Urinary bladder (tissue), 4 donors: ENCODE measurements around the gene SOWAHA. TPM values are rescaled to one million over a fixed set of nuclear protein-coding genes. Genes with fewer than 3 reads are reported as not detected.
"Not testable (repeated sequence)": the region's sequence is repeated elsewhere in the genome, so short reads cannot be mapped to it uniquely, and the experiment has no call there.

Experiments used
- DNase-seq: peaks from one replicate; pipeline ENCODE4 v3.0.0-alpha.2; 2015; ENCODE audit errors: extremely low spot score
- H3K27ac ChIP-seq: one replicate; pipeline ENCODE4 v1.5.1; 2013; ENCODE audit warnings: low read depth, mild to moderate bottlenecking, moderate library complexity
- H3K36me3 ChIP-seq: one replicate; pipeline ENCODE4 v1.6.1; 2013; ENCODE audit warnings: mild to moderate bottlenecking, moderate library complexity; ENCODE audit not compliant: insufficient read depth
- H3K4me1 ChIP-seq: one replicate; pipeline ENCODE4 v1.6.1; 2013; ENCODE audit warnings: mild to moderate bottlenecking, moderate library complexity; ENCODE audit not compliant: insufficient read depth
- H3K4me3 ChIP-seq: one replicate; pipeline ENCODE4 v1.5.1; 2013; ENCODE audit warnings: low read depth, low read length
- WGBS: extraction: QIAGEN DNeasy Blood & Tissue Kit; methylation state at CpG from one replicate; pipeline ENCODE4 v1.1.7; 2013; 5-methylcytosine and 5-hydroxymethylcytosine counted together
- polyA plus RNA-seq: library from polyadenylated mRNA; stranded (reverse); fragments of 200-250 nt; gene quantifications from one replicate; pipeline ENCODE4 v1.2.3, GENCODE V29; 2013
- small RNA-seq: library from RNA; depleted of rRNA; stranded (forward); fragments of <200 nt; gene quantifications from one replicate; pipeline ENCODE3, GENCODE V24; 2014
- total RNA-seq: library from RNA; depleted of rRNA; stranded (reverse); fragments of >200 nt; gene quantifications from one replicate; pipeline ENCODE4 v1.2.3, GENCODE V29; 2014
- donor health status: healthy with polysubstance abuse.
- donor health status: healthy.

The SOWAHA gene
- total and polyA plus RNA-seq, 2 donors, result 0.48 to 0.65 TPM

DNA sequence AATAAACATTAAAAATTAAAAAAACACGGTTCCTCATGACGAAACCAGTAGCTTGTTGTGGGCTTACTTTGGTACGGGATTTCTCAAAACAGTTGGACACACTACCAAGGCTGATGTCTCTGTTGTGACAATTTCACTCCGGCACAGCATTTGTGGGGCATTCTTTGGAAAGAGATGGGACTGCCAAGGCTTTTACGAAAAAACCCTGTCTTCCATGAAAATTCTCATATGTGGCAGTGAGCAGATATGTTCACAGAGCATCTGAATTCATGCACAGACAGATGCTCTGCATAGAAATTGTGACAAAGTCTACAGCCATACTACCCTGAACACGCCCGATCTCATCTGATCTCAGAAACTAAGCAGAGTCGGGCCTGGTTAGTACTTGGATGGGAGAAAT is 35.2 kb downstream of the SOWAHA start:
- H3K4me3 ChIP-seq, result no peak overlapping the region
- H3K36me3 ChIP-seq, result no peaks in the 10 kb centered on the region
- no peaks in the 10 kb centered on the region for H3K4me1 ChIP-seq
- DNase-seq, result no peak
- 91% methylated on average over 8 of the region's 8 CpGs for WGBS
- no peak overlapping the region for H3K27ac ChIP-seq

DNA sequence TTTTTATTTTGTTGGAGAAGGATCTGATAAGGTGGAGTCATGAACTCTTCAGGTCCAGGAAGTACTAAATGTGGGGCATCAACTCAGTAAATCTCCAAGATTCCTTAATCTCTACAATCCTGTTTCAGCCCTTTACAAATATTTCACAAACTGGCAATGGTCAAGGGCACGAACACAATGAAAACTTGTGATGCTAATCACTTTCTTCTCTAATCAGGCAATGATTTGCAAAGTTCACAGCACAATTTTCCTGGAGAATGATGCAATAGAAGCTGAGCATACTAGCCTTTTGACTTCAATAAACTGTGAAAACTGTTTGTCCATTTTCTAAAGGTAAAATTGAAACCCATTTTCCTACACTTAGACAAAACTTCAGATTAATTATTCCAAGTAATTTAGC is 36.2 kb downstream of the SOWAHA start:
- Histone ChIP-seq H3K36me3 (no peaks in the 10 kb centered on the region), H3K27ac (peak overlapping the region; percentile 50), H3K4me3 (no peak overlapping the region), H3K4me1 (no peaks in the 10 kb centered on the region)
- WGBS, result 39% methylated on average over 1 of the region's 1 CpG
- DNase-seq, result no peak

DNA sequence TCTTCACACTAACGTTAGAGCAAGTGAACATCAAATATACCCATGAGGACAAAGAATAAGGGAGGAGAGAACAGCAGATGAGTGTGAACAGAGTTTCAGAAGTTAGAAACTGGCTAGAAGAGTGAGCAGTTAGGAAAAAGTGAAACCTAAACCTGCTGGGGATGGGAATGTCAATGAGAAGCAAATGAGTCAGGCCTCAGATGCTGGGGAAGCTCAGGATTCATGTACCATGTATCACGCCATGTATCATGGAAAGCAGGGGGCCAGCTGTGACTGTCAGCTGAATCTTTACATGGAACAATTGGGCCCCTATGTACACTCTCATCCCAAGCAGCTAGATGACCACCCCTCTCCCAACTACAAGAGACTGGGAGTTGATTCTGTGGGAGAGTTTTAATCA is 37.0 kb downstream of the SOWAHA start:
- Histone ChIP-seq H3K27ac (peak overlapping the region; percentile 29), H3K4me3 (no peak overlapping the region), H3K4me1 (no peaks in the 10 kb centered on the region), H3K36me3 (no peaks in the 10 kb centered on the region)
- no peak for DNase-seq
- 74% methylated on average over 2 of the region's 2 CpGs for WGBS

DNA sequence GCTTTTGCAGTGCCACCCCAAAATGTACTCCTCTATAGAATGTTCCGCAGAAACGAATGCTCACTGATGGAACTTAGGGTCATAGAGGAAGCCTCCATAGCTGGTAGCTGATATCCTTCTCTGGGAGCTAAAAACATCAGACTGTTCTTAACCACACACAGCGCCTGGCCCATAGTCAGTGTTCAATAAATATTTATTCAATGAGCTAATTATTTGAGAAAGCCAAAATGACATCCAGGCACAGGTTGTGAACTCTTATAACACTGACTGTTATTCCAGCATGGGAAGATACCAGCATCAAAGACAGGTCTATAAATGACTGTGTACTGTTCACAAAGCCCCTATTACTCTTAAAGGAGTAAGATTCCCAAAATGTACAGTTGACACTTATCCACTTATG is 40.2 kb downstream of the SOWAHA start:
- Histone ChIP-seq H3K27ac (no peak overlapping the region), H3K4me3 (no peak overlapping the region), H3K4me1 (no peaks in the 10 kb centered on the region), H3K36me3 (no peaks in the 10 kb centered on the region)
- DNase-seq, result no peak
- WGBS, result 77% methylated on average over 3 of the region's 3 CpGs

DNA sequence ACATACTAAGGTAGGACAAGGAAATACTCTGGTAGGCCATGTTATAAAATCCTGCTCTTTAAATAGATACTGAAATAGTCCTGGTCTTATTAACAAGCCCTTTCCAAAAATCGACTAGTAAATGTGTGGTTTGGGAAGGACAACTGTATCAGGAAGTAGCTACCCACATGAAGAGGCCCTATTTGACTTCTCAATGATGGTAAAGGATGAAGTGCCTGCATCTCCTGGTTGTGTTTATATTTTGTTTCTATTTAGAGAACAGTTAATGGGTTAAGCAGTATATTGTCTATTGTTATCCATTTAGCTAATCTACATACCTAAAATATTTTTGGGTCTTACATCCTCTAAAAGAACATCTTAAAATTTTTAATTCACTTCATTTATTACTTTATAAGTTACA is 40.7 kb downstream of the SOWAHA start:
- 38% methylated on average over 1 of the region's 1 CpG for WGBS
- H3K4me3 ChIP-seq, result no peak overlapping the region

DNA sequence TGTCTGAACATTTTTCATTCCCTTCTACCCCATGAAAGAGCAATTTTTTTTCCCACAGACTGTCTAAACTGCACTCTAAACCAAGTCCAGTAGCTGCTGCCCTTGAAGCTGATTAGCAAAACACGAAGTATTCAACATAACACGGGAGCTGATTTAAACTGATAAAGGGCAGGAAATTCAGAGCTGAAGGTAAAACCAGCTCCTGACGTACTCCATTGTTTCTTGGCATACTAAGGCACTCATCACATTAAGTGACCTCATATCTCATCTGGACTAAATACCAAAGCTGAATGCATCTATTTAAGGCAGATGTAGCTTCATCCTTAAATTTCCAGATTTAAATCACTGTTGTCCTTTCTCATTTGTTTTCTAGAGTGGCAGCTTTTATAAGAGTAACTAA is 41.2 kb downstream of the SOWAHA start:
- no peaks in the 10 kb centered on the region for H3K4me1 ChIP-seq
- DNase-seq, result no peak
- 19% methylated on average over 3 of the region's 3 CpGs for WGBS
- H3K36me3 ChIP-seq, result no peaks in the 10 kb centered on the region
- no peak overlapping the region for H3K27ac ChIP-seq
- no peak overlapping the region for H3K4me3 ChIP-seq

More for the DNA sequence above, 40.7 kb downstream of the SOWAHA start:
- DNase-seq, result no peak
- H3K36me3 ChIP-seq, result no peaks in the 10 kb centered on the region
- H3K4me1 ChIP-seq, result no peaks in the 10 kb centered on the region
- no peak overlapping the region for H3K27ac ChIP-seq

DNA sequence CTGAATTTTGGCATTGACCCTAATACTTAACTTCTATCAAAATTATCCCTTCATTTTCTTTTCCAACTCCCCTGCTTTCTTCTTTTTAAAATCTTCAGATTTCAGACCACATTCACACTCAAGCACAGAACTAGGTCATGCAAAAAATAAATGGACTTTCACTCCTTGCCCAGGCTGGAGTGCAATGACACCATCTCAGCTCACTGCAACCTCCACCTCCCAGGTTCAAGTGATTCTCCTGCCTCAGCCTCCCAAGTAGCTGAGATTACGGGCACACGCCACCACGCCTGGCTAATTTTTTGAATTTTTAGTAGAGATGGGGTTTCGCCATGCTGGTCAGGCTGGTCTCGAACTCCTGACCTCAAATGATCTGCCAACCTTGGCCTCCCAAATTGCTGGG is 41.9 kb downstream of the SOWAHA start:
- H3K4me1 ChIP-seq, H3K4me3 ChIP-seq, H3K27ac ChIP-seq, DNase-seq, H3K36me3 ChIP-seq: not testable (repeated sequence)
- 96% methylated on average over 5 of the region's 5 CpGs for WGBS

DNA sequence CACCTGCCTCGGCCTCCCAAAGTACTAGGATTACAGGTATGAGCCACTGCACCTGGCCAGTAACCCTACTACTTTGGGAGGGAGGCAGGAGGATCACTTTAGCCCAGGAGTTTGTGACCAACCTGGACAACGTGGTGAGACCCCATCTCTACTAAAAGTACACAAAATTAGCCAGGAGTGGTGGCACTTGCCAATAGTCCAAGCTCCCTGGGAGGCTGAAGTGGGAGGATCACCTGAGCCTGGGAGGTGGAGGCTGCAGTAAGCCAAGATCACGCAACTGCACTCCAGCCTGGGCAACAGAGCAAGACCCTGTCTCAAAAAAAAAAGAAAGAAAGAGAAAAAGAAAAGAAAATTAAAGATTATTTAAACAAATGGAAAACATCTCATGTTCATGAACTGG is 42.9 kb downstream of the SOWAHA start:
- H3K27ac ChIP-seq, result no peak overlapping the region
- no peak for DNase-seq
- H3K36me3 ChIP-seq, result no peaks in the 10 kb centered on the region
- H3K4me1 ChIP-seq, result no peaks in the 10 kb centered on the region
- no peak overlapping the region for H3K4me3 ChIP-seq
- 89% methylated on average over 3 of the region's 3 CpGs for WGBS

DNA sequence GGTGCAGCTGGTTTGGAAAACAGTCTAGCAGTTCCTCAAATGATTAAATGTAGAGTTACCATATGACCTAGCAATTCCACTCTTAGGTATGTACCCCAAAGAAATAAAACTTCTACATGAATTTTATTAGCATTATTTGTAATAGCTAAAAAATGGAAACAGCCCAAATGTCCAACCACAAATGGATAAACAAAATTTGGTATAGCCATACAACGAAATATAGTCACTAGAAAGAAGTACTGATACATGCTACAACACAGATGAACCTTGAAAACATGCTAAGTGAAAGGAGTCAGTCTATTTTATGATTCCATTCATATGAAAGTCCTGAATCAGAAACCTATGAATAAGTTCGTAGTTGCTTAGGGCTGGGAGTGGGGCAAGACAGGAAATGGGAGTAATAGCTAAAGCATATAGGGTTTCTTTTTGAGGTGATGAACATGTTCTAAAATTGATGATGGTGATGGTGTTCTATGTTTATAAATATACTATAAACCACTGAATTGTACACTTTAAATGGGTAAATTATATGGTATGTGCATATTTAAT is 46.9 kb downstream of the SOWAHA start:
- Histone ChIP-seq H3K27ac (no peak overlapping the region), H3K4me3 (no peak overlapping the region), H3K4me1 (no peaks in the 10 kb centered on the region), H3K36me3 (no peaks in the 10 kb centered on the region)
- WGBS, result 77% methylated on average over 2 of the region's 2 CpGs
- no peak for DNase-seq

DNA sequence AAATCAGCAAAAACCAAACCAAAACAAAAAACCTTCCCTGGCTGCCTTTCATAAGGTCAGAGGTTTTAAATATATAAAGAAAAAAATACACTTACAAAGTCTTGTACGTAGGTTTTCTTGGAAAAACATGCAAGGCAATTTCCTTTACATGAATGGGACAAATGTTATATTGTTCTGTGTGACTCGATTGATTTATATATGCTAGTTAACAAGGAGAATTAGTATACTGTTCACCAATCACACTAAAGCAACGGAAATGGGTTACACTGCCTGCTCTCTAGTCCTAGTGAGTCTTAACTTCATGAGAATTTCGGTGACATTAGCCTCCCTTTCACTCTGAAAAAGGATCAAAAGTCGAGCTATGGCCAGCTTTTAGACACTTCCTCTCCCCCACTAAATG is 47.6 kb downstream of the SOWAHA start:
- DNase-seq, result no peak
- 63% methylated on average over 5 of the region's 5 CpGs for WGBS
- Histone ChIP-seq H3K36me3 (no peaks in the 10 kb centered on the region), H3K27ac (no peak overlapping the region), H3K4me1 (no peaks in the 10 kb centered on the region), H3K4me3 (no peak overlapping the region)

DNA sequence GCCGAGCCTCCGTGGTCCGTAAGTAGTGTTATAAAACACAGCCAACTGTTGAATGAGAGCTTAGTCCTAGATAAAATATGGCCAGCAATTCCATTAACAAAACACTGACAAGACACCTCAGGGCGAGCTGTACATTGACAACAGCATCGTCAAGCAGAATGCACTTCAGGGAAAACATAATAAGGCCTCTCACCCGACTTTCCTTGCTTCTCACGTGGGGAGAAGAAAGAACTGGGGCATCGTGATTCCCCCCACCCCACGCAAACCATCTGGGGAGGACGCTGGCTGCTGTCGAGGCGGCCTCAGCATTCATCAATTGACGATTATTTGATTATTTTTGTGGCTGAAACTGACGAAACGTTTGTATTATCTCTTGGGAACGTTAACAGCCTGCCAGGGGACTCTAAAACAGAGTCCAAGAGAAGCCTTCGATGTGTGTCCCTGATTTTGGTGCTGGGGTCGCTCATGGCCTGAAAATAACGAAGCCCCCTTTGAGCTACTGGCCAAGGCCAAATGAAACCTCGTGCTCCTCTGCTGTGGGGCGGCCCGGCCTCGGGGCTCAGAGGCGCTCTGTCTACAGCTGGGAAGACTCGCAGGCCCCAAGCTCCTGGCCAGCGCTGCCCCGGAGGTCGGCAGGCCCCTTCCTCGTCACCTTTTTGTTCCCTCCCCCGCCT is 52.7 kb downstream of the SOWAHA start:
- no peaks in the 10 kb centered on the region for H3K4me1 ChIP-seq
- H3K36me3 ChIP-seq, result peaks cover 4% of the 10 kb centered on the region
- no peak for DNase-seq
- H3K27ac ChIP-seq, result peak overlapping the region; percentile 97
- H3K4me3 ChIP-seq, result peak overlapping the region; percentile 74
- WGBS, result 29% methylated on average over 30 of the region's 30 CpGs

Small RNA genes within 50 kb of the gene (small RNA-seq; reads per million reads assigned to genes)
- not detected for gene RNA5SP192

Other genes with a start within 250 kb of the SOWAHA start
- not detected for gene IL13, start 155.1 kb upstream of the SOWAHA start, total RNA-seq
- not detected for gene IL13, start 155.1 kb upstream of the SOWAHA start, polyA plus RNA-seq
- gene IL4, start 139.3 kb upstream of the SOWAHA start, total RNA-seq, result not detected
- not detected for gene IL4, start 139.3 kb upstream of the SOWAHA start, polyA plus RNA-seq
- gene KIF3A, start 75.8 kb upstream of the SOWAHA start, total RNA-seq, result 17.6 TPM
- 3.4 TPM for gene KIF3A, start 75.8 kb upstream of the SOWAHA start, polyA plus RNA-seq
- gene CCNI2, start 65.9 kb upstream of the SOWAHA start, total RNA-seq, result 1.9 TPM
- gene CCNI2, start 65.9 kb upstream of the SOWAHA start, polyA plus RNA-seq, result 1.4 TPM
- 64.8 TPM for gene SEPTIN8, start 36.1 kb upstream of the SOWAHA start, total RNA-seq
- gene SEPTIN8, start 36.1 kb upstream of the SOWAHA start, polyA plus RNA-seq, result 28.3 TPM
- gene SHROOM1, start 17.3 kb downstream of the SOWAHA start, total RNA-seq, result 7.2 TPM
- 48.3 TPM for gene SHROOM1, start 17.3 kb downstream of the SOWAHA start, polyA plus RNA-seq
- 0.26 TPM for gene GDF9, start 53.2 kb downstream of the SOWAHA start, total RNA-seq
- 0.65 TPM for gene GDF9, start 53.2 kb downstream of the SOWAHA start, polyA plus RNA-seq
- 85.7 TPM for gene UQCRQ, start 53.3 kb downstream of the SOWAHA start, total RNA-seq
- gene UQCRQ, start 53.3 kb downstream of the SOWAHA start, polyA plus RNA-seq, result 257 TPM
- 3.0 TPM for gene LEAP2, start 60.4 kb downstream of the SOWAHA start, total RNA-seq
- 5.6 TPM for gene LEAP2, start 60.4 kb downstream of the SOWAHA start, polyA plus RNA-seq
- 89.8 TPM for gene AFF4, start 150.3 kb downstream of the SOWAHA start, total RNA-seq
- gene AFF4, start 150.3 kb downstream of the SOWAHA start, polyA plus RNA-seq, result 26.9 TPM
- 24.1 TPM for gene ZCCHC10, start 213.2 kb downstream of the SOWAHA start, total RNA-seq
- 19.8 TPM for gene ZCCHC10, start 213.2 kb downstream of the SOWAHA start, polyA plus RNA-seq
- gene HSPA4, start 238.7 kb downstream of the SOWAHA start, total RNA-seq, result 79.2 TPM
- gene HSPA4, start 238.7 kb downstream of the SOWAHA start, polyA plus RNA-seq, result 32.4 TPM